Ishikawa (cell line): Measurements from ENCODE around the gene NXN.

Source experiments
- REST ChIP-seq: IDR thresholded peaks from 2 replicates; pipeline ENCODE4 v1.6.1; 2012; ENCODE audit warnings: low read depth, mild to moderate bottlenecking
- TEAD4 ChIP-seq: IDR thresholded peaks from 2 replicates; pipeline ENCODE4 v1.6.1; 2012
- YY1 ChIP-seq: IDR thresholded peaks from 2 replicates; pipeline ENCODE4 v1.6.1; 2012; ENCODE audit warnings: low read depth

- TF ChIP-seq YY1 (no peak), TEAD4 (no peak), REST (no peak)
These were observed 14.1 kb downstream of the NXN start for GRCh38 chr17:965311-965989.
